PFSK-1 (cell line): ENCODE results near the gene PAWR.

ENCODE experiments used
- POLR2AphosphoS5 ChIP-seq: IDR thresholded peaks from 2 replicates; pipeline ENCODE4 v1.6.1; 2012; ENCODE audit warnings: low read depth, mild to moderate bottlenecking, control low read depth, low read length, moderate library complexity
- SIN3A ChIP-seq: IDR thresholded peaks from 2 replicates; pipeline ENCODE4 v1.6.1; 2012; ENCODE audit warnings: mild to moderate bottlenecking, low read length, moderate library complexity, borderline replicate concordance; ENCODE audit not compliant: insufficient read depth
- TAF1 ChIP-seq: IDR thresholded peaks from 2 replicates; pipeline ENCODE4 v1.6.1; 2012; ENCODE audit warnings: low read length, control low read depth, borderline replicate concordance; ENCODE audit not compliant: insufficient read depth
- TF ChIP-seq, protein P1 (sequence below), 2 experiments: IDR thresholded peaks; 2 replicates each; pipeline versions ENCODE4 v1.6.1 to v1.8.0; 2011 to 2012; ENCODE audit warnings: low read depth in 2 of 2, low read length in 2 of 2, control low read depth in 1 of 2, inconsistent platforms in 1 of 2, mild to moderate bottlenecking in 1 of 2, moderate library complexity in 1 of 2; ENCODE audit not compliant: insufficient read depth in 1 of 2

DNA sequence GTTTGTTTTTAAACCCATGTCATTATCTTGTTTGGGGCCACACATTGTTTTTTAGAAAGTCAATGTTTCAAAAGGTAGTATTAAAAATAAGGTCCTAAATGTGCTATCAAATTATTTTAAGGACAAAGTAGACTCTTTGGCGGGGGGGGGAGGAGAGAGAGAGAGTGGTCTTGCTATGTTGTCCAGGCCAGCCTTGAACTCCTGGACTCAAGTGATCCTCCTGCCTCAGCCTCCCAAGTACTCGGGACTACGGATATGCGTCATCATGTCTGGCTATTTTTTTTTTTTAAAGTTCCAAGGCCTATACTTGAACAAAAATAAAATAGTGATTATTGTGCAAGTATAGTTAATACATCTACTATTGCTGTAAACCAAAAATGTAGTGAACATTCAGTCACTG lies 26.2 kb downstream of the PAWR start:
- TF ChIP-seq POLR2AphosphoS5 (no peak), TAF1 (no peak), SIN3A (no peak)
- TF ChIP-seq, protein P1, sequence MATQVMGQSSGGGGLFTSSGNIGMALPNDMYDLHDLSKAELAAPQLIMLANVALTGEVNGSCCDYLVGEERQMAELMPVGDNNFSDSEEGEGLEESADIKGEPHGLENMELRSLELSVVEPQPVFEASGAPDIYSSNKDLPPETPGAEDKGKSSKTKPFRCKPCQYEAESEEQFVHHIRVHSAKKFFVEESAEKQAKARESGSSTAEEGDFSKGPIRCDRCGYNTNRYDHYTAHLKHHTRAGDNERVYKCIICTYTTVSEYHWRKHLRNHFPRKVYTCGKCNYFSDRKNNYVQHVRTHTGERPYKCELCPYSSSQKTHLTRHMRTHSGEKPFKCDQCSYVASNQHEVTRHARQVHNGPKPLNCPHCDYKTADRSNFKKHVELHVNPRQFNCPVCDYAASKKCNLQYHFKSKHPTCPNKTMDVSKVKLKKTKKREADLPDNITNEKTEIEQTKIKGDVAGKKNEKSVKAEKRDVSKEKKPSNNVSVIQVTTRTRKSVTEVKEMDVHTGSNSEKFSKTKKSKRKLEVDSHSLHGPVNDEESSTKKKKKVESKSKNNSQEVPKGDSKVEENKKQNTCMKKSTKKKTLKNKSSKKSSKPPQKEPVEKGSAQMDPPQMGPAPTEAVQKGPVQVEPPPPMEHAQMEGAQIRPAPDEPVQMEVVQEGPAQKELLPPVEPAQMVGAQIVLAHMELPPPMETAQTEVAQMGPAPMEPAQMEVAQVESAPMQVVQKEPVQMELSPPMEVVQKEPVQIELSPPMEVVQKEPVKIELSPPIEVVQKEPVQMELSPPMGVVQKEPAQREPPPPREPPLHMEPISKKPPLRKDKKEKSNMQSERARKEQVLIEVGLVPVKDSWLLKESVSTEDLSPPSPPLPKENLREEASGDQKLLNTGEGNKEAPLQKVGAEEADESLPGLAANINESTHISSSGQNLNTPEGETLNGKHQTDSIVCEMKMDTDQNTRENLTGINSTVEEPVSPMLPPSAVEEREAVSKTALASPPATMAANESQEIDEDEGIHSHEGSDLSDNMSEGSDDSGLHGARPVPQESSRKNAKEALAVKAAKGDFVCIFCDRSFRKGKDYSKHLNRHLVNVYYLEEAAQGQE (IDR thresholded peaks at IDR 0.05; ENCODE audit: insufficient read depth in 1 of 2, low read depth in 2 of 2, low read length in 2 of 2): no peak
